Transverse colon (tissue), 4 donors: Measurements from ENCODE around the gene CELSR1. TPM values are rescaled to one million over a fixed set of nuclear protein-coding genes. Genes with fewer than 3 reads are reported as not detected.

Experiments
- DNase-seq: peaks from one replicate; pipeline ENCODE4 v3.0.0-alpha.2; 2019
- H3K27ac ChIP-seq, 4 donors: fragments of 200-600 bp; sonication (generic); 2 replicates each; pipeline ENCODE4 v1.5.1; 2016 to 2018; ENCODE audit warnings: inconsistent platforms in 4 of 4
- H3K27me3 ChIP-seq: fragments of 200-600 bp; sonication (generic); 2 replicates; pipeline ENCODE4 v1.5.1; 2017; ENCODE audit warnings: inconsistent platforms
- H3K36me3 ChIP-seq, 4 donors: fragments of 200-600 bp; sonication (generic); 2 replicates each; pipeline ENCODE4 v1.5.1; 2017 to 2019; ENCODE audit warnings: inconsistent platforms in 4 of 4
- H3K4me1 ChIP-seq, 4 donors: fragments of 200-600 bp; sonication (generic); 2 replicates each; pipeline ENCODE4 v1.5.1; 2017 to 2020; ENCODE audit warnings: inconsistent platforms in 4 of 4
- H3K4me3 ChIP-seq, 4 donors: fragments of 200-600 bp; sonication (generic); 1 replicate in 1 of 4; 2 replicates in 3 of 4; pipeline versions ENCODE4 v1.5.1 to v1.6.1; 2017 to 2019; ENCODE audit warnings: inconsistent platforms in 4 of 4
- H3K9me3 ChIP-seq, 2 donors: fragments of 200-600 bp; sonication (generic); 2 replicates each; pipeline ENCODE4 v1.5.1; 2017 to 2019; ENCODE audit warnings: inconsistent platforms in 2 of 2
- EP300 ChIP-seq: sonication (generic); formaldehyde crosslinking; IDR thresholded peaks from one replicate; pipeline ENCODE4 v1.6.1; 2017; ENCODE audit warnings: antibody characterized with exemption, low read depth
- POLR2A ChIP-seq: fragments of 450-650 bp; IDR thresholded peaks from one replicate; pipeline ENCODE4 v1.6.1; 2016; ENCODE audit warnings: antibody characterized with exemption, mild to moderate bottlenecking, moderate library complexity
- POLR2AphosphoS5 ChIP-seq, 3 donors: sonication (generic); formaldehyde crosslinking; IDR thresholded peaks; one replicate each; pipeline ENCODE4 v1.6.1; 2016; ENCODE audit warnings: antibody characterized with exemption in 3 of 3
- WGBS, 2 donors: methylation state at CpG; one replicate each; pipeline ENCODE4 v1.1.5; 2018; ENCODE audit warnings: low coverage in 1 of 2; 5-methylcytosine and 5-hydroxymethylcytosine counted together
- in situ Hi-C, 4 donors: fragments of 200-750 bp; cut with MboI; loops; one replicate each; pipeline versions ENCODE4 v1.15.0 to v1.15.1; 2017; ENCODE audit warnings: low sequenced_read_pairs in 3 of 4, low pct_ligation_motif_present in 1 of 4, low pct_unique_long_range_greater_than_20kb in 1 of 4
- intact Hi-C: fragments of 100-400 bp; cut with DNase I; formaldehyde crosslinking; loops from one replicate; pipeline ENCODE4 v1.15.1; 2023; ENCODE audit warnings: low total_unique reads
- total RNA-seq, 4 donors: library from RNA; depleted of rRNA; stranded (reverse); fragments of >200 nt; gene quantifications; one replicate each; pipeline ENCODE4 v1.1.0, GENCODE V29; 2016
- TF ChIP-seq, protein P1 (sequence below), 5 experiments: fragments of 200-600 bp in 3 of 5; fragments of 450-650 bp in 2 of 5; sonication (generic) in 3 of 5; IDR thresholded peaks; 1 replicate in 2 of 5; 2 replicates in 3 of 5; pipeline ENCODE4 v1.5.1; 2016 to 2017; ENCODE audit warnings: antibody characterized with exemption in 5 of 5, inconsistent platforms in 3 of 5, mild to moderate bottlenecking in 2 of 5, moderate library complexity in 1 of 5

CELSR1 gene
- total RNA-seq, 4 donors from 2014 or later, result 0.96 to 2.5 (median 1.4) TPM

DNA sequence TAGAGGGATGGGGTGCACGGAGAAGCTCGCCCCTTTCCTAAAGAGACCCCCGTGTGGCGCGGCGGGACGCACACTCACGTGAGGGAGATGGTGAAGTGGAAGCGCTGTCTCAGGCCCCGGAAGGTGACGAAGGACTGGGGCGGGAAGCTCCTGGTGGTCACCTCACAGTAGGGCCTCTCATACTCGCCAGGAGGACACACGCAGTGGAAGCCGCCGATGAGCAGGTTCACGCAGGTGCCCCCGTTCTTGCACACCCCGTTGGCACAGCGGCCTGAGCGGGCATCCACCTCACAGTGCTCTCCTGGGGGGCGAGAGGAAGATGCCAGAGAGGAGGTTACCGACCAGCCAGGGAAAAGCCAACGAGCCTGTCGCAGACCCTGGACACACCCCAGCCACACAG is 98.3 kb downstream of the CELSR1 start:
- H3K4me1 ChIP-seq, result peaks cover 0 to 3% (median 0%) of the 10 kb centered on the region in 4 donors
- no peak overlapping the region for H3K27ac ChIP-seq
- H3K27me3 ChIP-seq, result no peaks in the 10 kb centered on the region
- WGBS, 2 donors, result 91 to 93% methylated on average over 3 to 20 of the region's 25 CpGs
- H3K4me3 ChIP-seq, result no peak overlapping the region
- TF ChIP-seq, protein P1, sequence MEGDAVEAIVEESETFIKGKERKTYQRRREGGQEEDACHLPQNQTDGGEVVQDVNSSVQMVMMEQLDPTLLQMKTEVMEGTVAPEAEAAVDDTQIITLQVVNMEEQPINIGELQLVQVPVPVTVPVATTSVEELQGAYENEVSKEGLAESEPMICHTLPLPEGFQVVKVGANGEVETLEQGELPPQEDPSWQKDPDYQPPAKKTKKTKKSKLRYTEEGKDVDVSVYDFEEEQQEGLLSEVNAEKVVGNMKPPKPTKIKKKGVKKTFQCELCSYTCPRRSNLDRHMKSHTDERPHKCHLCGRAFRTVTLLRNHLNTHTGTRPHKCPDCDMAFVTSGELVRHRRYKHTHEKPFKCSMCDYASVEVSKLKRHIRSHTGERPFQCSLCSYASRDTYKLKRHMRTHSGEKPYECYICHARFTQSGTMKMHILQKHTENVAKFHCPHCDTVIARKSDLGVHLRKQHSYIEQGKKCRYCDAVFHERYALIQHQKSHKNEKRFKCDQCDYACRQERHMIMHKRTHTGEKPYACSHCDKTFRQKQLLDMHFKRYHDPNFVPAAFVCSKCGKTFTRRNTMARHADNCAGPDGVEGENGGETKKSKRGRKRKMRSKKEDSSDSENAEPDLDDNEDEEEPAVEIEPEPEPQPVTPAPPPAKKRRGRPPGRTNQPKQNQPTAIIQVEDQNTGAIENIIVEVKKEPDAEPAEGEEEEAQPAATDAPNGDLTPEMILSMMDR (IDR thresholded peaks at IDR 0.05), result no peak
- TF ChIP-seq POLR2A (no peak), EP300 (no peak), POLR2AphosphoS5 (IDR thresholded peaks at IDR 0.05) (no peak)
- intact Hi-C loops, result no loop called here
- DNase-seq, result no peak
- no peaks in the 10 kb centered on the region for H3K36me3 ChIP-seq
- no peaks in the 10 kb centered on the region for H3K9me3 ChIP-seq
- in situ Hi-C loops, result no loop called here

DNA sequence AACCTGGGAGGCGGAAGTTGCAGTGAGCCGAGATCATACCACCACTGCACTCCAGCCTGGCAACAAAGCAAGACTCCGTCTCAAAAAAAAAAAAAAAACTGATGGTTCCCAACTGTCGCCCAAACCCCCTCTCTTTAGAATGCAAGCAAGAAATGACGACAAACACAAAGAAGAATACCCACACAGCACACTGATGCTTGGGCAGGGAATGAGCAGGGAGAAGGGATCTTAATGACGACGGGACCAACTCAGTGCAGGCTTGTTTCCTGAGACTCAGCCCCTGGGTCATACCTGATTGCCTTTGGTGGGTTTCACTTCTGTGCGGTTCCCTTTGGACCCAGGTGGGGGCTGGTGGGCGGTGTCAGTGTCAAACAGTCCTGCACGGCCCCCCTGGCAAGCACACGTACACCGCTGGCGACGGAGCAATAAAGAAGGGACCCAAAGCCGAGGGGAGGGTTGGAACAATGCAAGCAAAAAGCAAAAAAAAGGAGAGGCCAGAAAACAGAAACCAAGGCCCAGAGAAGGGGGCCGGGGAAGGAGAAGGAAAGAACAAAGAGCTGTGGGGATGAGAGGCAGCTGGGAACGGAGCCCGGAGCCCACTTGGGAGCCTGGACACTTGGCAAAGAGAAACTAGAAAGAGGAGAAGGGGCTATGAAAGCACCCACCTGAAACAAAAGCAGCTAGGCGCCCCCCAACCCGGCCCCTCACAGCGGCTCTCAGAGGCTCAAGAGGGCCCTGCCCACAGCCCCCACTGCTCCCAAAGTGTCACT is 99.6 kb downstream of the CELSR1 start:
- intact Hi-C loops, result no loop called here

DNA sequence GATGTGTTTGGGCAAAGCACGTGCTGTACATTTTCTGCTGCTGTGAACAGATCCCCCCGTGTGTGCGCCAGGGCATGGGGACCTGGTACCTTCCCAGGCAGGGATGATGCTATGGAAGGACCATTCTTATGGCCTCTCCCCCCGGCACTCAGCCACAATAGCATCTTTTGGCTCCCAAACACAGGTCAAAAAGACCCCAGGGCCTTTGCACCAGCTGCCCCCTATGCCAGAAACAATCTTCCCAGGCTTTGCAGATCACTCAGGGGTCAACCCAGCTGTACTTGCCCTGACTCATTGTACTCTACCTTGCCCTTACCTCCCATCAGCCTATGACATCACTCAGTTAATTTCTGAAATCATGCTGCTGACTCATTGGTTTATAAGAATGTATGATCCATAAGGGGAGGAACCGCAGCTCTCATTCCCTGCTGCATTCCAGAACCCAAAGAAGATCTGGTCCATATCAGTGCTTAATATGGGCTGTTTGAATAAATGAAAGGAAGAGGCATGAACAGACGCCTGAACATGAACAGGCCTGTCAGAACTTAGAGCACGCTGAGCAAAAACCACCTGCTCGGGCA is 100.7 kb downstream of the CELSR1 start:
- DNase-seq, result no peak
- TF ChIP-seq POLR2A, result no peak
- TF ChIP-seq, protein P1 (IDR thresholded peaks at IDR 0.05), result no peak
- TF ChIP-seq POLR2AphosphoS5 (IDR thresholded peaks at IDR 0.05), result no peak
- TF ChIP-seq EP300, result no peak
- no peaks in the 10 kb centered on the region for H3K9me3 ChIP-seq
- no peak overlapping the region for H3K27ac ChIP-seq
- H3K4me1 ChIP-seq, result peaks cover 0 to 12% (median 5%) of the 10 kb centered on the region in 4 donors
- H3K27me3 ChIP-seq, result no peaks in the 10 kb centered on the region
- in situ Hi-C loops (no loop called here), intact Hi-C loops (no loop called here)
- no peaks in the 10 kb centered on the region for H3K36me3 ChIP-seq
- 81 to 92% methylated on average over 5 to 8 of the region's 8 CpGs for WGBS, 2 donors
- H3K4me3 ChIP-seq, result no peak overlapping the region

More for the DNA sequence above, 99.6 kb downstream of the CELSR1 start:
- in situ Hi-C loops, result no loop called here
- Histone ChIP-seq H3K4me3 (no peak overlapping the region), H3K36me3 (no peaks in the 10 kb centered on the region), H3K9me3 (no peaks in the 10 kb centered on the region), H3K27me3 (no peaks in the 10 kb centered on the region), H3K4me1 (peaks cover 0 to under 1% (median 0%) of the 10 kb centered on the region in 4 donors), H3K27ac (no peak overlapping the region)
- TF ChIP-seq EP300, result no peak
- TF ChIP-seq POLR2A, result no peak
- no peak for TF ChIP-seq POLR2AphosphoS5 (IDR thresholded peaks at IDR 0.05)
- TF ChIP-seq, protein P1 (IDR thresholded peaks at IDR 0.05), result no peak
- 75 to 88% methylated on average over 10 to 21 of the region's 21 CpGs for WGBS, 2 donors
- no peak for DNase-seq

DNA sequence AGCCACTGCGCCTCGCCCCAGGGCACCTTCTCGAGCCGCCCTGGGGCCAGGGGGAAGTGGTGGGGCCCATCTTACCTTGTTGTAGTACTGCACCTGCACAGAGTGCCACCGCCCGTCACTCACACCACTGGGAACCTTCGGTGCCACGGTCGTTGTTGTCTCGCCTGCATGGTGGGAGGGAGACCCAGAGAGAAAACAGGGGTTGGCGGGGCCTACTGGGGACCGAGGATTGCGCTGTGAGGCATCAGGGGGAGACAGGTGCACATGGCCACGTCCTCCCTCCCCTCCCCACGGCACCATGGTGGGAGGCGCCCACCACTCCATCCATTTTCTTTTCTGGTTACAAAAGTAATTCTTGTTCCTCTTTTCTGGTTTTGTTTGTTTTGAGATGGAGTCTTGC is 104.1 kb downstream of the CELSR1 start:
- no peak overlapping the region for H3K27ac ChIP-seq
- 93% methylated on average over 16 of the region's 16 CpGs; no CpG with 5 or more reads in 1 of the 2 donors for WGBS, 2 donors

More for the DNA sequence above, 104.1 kb downstream of the CELSR1 start:
- H3K9me3 ChIP-seq, result no peaks in the 10 kb centered on the region
- in situ Hi-C loops (no loop called here), intact Hi-C loops (no loop called here)
- no peak for DNase-seq
- H3K4me3 ChIP-seq, result no peak overlapping the region
- H3K36me3 ChIP-seq, result no peaks in the 10 kb centered on the region
- peaks cover 0 to 28% (median 14%) of the 10 kb centered on the region in 4 donors for H3K4me1 ChIP-seq
- TF ChIP-seq POLR2A (no peak), POLR2AphosphoS5 (IDR thresholded peaks at IDR 0.05) (no peak), EP300 (no peak)
- TF ChIP-seq, protein P1 (IDR thresholded peaks at IDR 0.05), result no peak
- H3K27me3 ChIP-seq, result no peaks in the 10 kb centered on the region
